IgD-negative memory B cell (primary cell): Measurements from ENCODE around the gene XCL2. TPM values are rescaled to one million over a fixed set of nuclear protein-coding genes. Genes with fewer than 3 reads are reported as not detected.

Experiments used
- polyA plus RNA-seq: library from polyadenylated mRNA; unstranded; fragments of 300-500 nt; fragmentation: Illumina TruSeq; gene quantifications from one replicate; pipeline ENCODE4 v1.2.3, GENCODE V29; 2021

XCL2 gene
- polyA plus RNA-seq, 1 donor from 2014 or later = 2.5 TPM

Other genes with a start within 250 kb of the XCL2 start
- gene XCL1, start 32.6 kb upstream of the XCL2 start, polyA plus RNA-seq = 0.43 TPM
- not detected for gene DPT, start 185.2 kb upstream of the XCL2 start, polyA plus RNA-seq